NCI-H2029 treated with DMSO at 0.1 percent for 48 hours (cell line): ENCODE data around the gene BUB1B.

Experiments used
- DNase-seq: peaks from one replicate; lab custom pipeline; 2025; lab: John Stamatoyannopoulos, UW

Gene BUB1B

GRCh38 chr15:40190591-40190990, 29.7 kb downstream of the BUB1B start:
- DNase-seq: no peak

- no peak for DNase-seq
These were observed 32.1 kb downstream of the BUB1B start for GRCh38 chr15:40192942-40193341.

GRCh38 chr15:40197434-40197833, 36.6 kb downstream of the BUB1B start:
- no peak for DNase-seq

- DNase-seq: no peak
These were observed 37.7 kb downstream of the BUB1B start for GRCh38 chr15:40198355-40199085.

- no peak for DNase-seq
These were observed 43.2 kb downstream of the BUB1B start for GRCh38 chr15:40204100-40204499.

- DNase-seq: no peak
These were observed 56.4 kb downstream of the BUB1B start for GRCh38 chr15:40217166-40217824.

- no peak for DNase-seq
These were observed 58.9 kb downstream of the BUB1B start for GRCh38 chr15:40219801-40220200.

GRCh38 chr15:40222131-40222530, 61.3 kb downstream of the BUB1B start:
- DNase-seq: no peak

GRCh38 chr15:40226736-40227135, 65.9 kb downstream of the BUB1B start:
- no peak for DNase-seq

GRCh38 chr15:40229316-40229715, 68.4 kb downstream of the BUB1B start:
- no peak for DNase-seq

GRCh38 chr15:40229956-40230355, 69.1 kb downstream of the BUB1B start:
- DNase-seq: no peak

- DNase-seq: no peak
These were observed 71.8 kb downstream of the BUB1B start for GRCh38 chr15:40232625-40233070.

GRCh38 chr15:40233727-40234577, 73.1 kb downstream of the BUB1B start:
- DNase-seq: no peak

GRCh38 chr15:40234783-40235182, 73.9 kb downstream of the BUB1B start:
- DNase-seq: no peak

- DNase-seq: no peak
These were observed 74.5 kb downstream of the BUB1B start for GRCh38 chr15:40235201-40235885.

GRCh38 chr15:40238532-40239403, 77.9 kb downstream of the BUB1B start, which contains the start of gene PAK6:
Gene PAK6 (plus strand): TSS chr15:40239063. CDS start chr15:40264786, 25,723 bp downstream.
- no peak for DNase-seq

GRCh38 chr15:40239404-40239692, 78.5 kb downstream of the BUB1B start:
- DNase-seq: no peak

GRCh38 chr15:40239693-40240618, 79.1 kb downstream of the BUB1B start:
- DNase-seq: no peak

GRCh38 chr15:40240619-40241221, 79.9 kb downstream of the BUB1B start:
- DNase-seq: no peak
